GM12878 (cell line): Measurements from ENCODE around the gene CASS4. TPM values are rescaled to one million over a fixed set of nuclear protein-coding genes. Genes with fewer than 3 reads are reported as not detected.

Experiments used
- ATAC-seq: fragments of 200-7000 bp; cut with Tn5 transposase; 3 replicates; pipeline ENCODE4 v1.9.1; 2020; ENCODE audit warnings: mild to moderate bottlenecking, moderate library complexity
- BruUV-seq: library from RNA; stranded (reverse); fragments of 400-500 nt; replicated peaks from 2 replicates; lab custom pipeline; 2021; lab: Mats Ljungman, UMichigan
- CTCF ChIA-PET: fragments of 300-600 bp; sonication (Branson Sonifier 250); formaldehyde crosslinking; extraction: SDS; loops from one replicate; lab custom pipeline; 2021; ENCODE audit warnings: inconsistent platforms; lab: Yijun Ruan, JAX
- POLR2A ChIA-PET: fragments of 350-600 bp; formaldehyde crosslinking; extraction: SDS; loops from one replicate; lab custom pipeline; 2021; ENCODE audit warnings: inconsistent platforms; lab: Charles Lee
- RAD21 ChIA-PET: fragments of 300-600 bp; sonication (Branson Sonifier 250); formaldehyde crosslinking; loops from one replicate; lab custom pipeline; 2023; ENCODE audit warnings: antibody characterized with exemption; ENCODE audit not compliant: unreplicated experiment; lab: Charles Lee
- SMC1A ChIA-PET: fragments of 300-600 bp; sonication (Branson Sonifier 250); formaldehyde crosslinking; loops from one replicate; lab custom pipeline; 2023; ENCODE audit not compliant: unreplicated experiment, uncharacterized antibody; lab: Charles Lee
- DNase-seq: peaks from one replicate; pipeline ENCODE4 v3.0.0-alpha.2; 2011; ENCODE audit warnings: low read depth, low spot score
- FAIRE-seq: peaks from 3 replicates; lab custom pipeline; 2011; peaks lifted over from hg19 to GRCh38; lab: Jason Lieb, UNC
- H2AFZ ChIP-seq: 2 replicates; pipeline ENCODE4 v1.6.0; 2011; ENCODE audit warnings: low read depth, low read length, control low read depth; ENCODE audit not compliant: control insufficient read depth
- H3K27ac ChIP-seq: 2 replicates; pipeline ENCODE4 v1.5.1; 2011; ENCODE audit warnings: control low read depth; ENCODE audit not compliant: control insufficient read depth, insufficient read depth
- H3K27me3 ChIP-seq, 2 experiments: replicated peaks in 1 of 2; 2 replicates each; pipeline versions ENCODE4 v1.6.0 to v1.6.1; 2011; ENCODE audit warnings: low read length in 1 of 2; ENCODE audit not compliant: control insufficient read depth in 2 of 2, insufficient read depth in 2 of 2
- H3K36me3 ChIP-seq, 2 experiments: 2 replicates each; pipeline ENCODE4 v1.5.1; 2011; ENCODE audit warnings: low read length in 1 of 2; ENCODE audit not compliant: control insufficient read depth in 2 of 2, insufficient read depth in 2 of 2
- H3K4me1 ChIP-seq: 2 replicates; pipeline ENCODE4 v1.6.1; 2011; ENCODE audit warnings: mild to moderate bottlenecking, low read length, moderate library complexity, mixed read lengths; ENCODE audit not compliant: control insufficient read depth, insufficient read depth
- H3K4me2 ChIP-seq: 2 replicates; pipeline ENCODE4 v1.6.0; 2011; ENCODE audit warnings: control low read depth; ENCODE audit not compliant: control insufficient read depth, insufficient read depth
- H3K4me3 ChIP-seq: fragments of 200-600 bp; sonication (generic); 2 replicates; pipeline ENCODE4 v1.5.1; 2016
- H3K79me2 ChIP-seq: 2 replicates; pipeline ENCODE4 v1.6.0; 2011; ENCODE audit warnings: low read length; ENCODE audit not compliant: control insufficient read depth, insufficient read depth
- H3K9ac ChIP-seq: 2 replicates; pipeline ENCODE4 v1.8.0; 2011; ENCODE audit warnings: low read length, control low read depth, mixed read lengths; ENCODE audit not compliant: control insufficient read depth, insufficient read depth
- H3K9me3 ChIP-seq: replicated peaks from 3 replicates; pipeline ENCODE4 v1.5.1; 2011; ENCODE audit warnings: mild to moderate bottlenecking, low read length; ENCODE audit not compliant: control insufficient read depth, insufficient read depth
- H4K20me1 ChIP-seq: 2 replicates; pipeline ENCODE4 v1.6.0; 2011; ENCODE audit not compliant: control insufficient read depth, insufficient read depth
- ATF7 ChIP-seq: fragments of 450-650 bp; IDR thresholded peaks from 2 replicates; pipeline ENCODE4 v1.6.1; 2016; ENCODE audit warnings: low read depth, mild to moderate bottlenecking
- BMI1 ChIP-seq: fragments of 450-650 bp; IDR thresholded peaks from 2 replicates; pipeline ENCODE4 v1.6.1; 2016; ENCODE audit warnings: mild to moderate bottlenecking, moderate library complexity, borderline replicate concordance
- E4F1 ChIP-seq: fragments of 450-650 bp; IDR thresholded peaks from 2 replicates; pipeline ENCODE4 v1.6.1; 2018; ENCODE audit warnings: borderline replicate concordance, mild to moderate bottlenecking; ENCODE audit not compliant: partially characterized antibody
- FOS ChIP-seq: IDR thresholded peaks from 3 replicates; pipeline ENCODE4 v1.6.1; 2011; ENCODE audit warnings: borderline replicate concordance; ENCODE audit not compliant: insufficient read length; ENCODE audit errors: extremely low read depth
- IRF5 ChIP-seq: fragments of 450-650 bp; IDR thresholded peaks from 2 replicates; pipeline ENCODE4 v1.6.1; 2017; ENCODE audit warnings: borderline replicate concordance
- KLF5 ChIP-seq: fragments of 450-650 bp; IDR thresholded peaks from 2 replicates; pipeline ENCODE4 v1.6.1; 2014; ENCODE audit warnings: mild to moderate bottlenecking; ENCODE audit not compliant: partially characterized antibody
- MAX ChIP-seq: IDR thresholded peaks from 2 replicates; pipeline ENCODE4 v1.6.1; 2012; ENCODE audit warnings: low read depth, low read length, improper control_type of control experiment
- MXI1 ChIP-seq: fragments of 150-350 bp; IDR thresholded peaks from 2 replicates; pipeline ENCODE4 v1.6.1; 2011; ENCODE audit warnings: low read depth, mild to moderate bottlenecking, inconsistent platforms, low read length, improper control_type of control experiment
- NBN ChIP-seq: fragments of 450-650 bp; IDR thresholded peaks from 2 replicates; pipeline ENCODE4 v1.6.1; 2016
- NRF1 ChIP-seq: conservative IDR thresholded peaks from 2 replicates; pipeline ENCODE4 v1.6.1; 2011; ENCODE audit warnings: mild to moderate bottlenecking, low read depth, low read length, improper control_type of control experiment
- RAD21 ChIP-seq: IDR thresholded peaks from 2 replicates; pipeline ENCODE4 v1.6.1; 2011; ENCODE audit warnings: mild to moderate bottlenecking, low read depth, low read length, moderate library complexity; ENCODE audit not compliant: insufficient read depth
- RB1 ChIP-seq: fragments of 450-650 bp; formaldehyde crosslinking; IDR thresholded peaks from 2 replicates; pipeline ENCODE4 v1.6.1; 2017; ENCODE audit warnings: mild to moderate bottlenecking, borderline replicate concordance
- SMAD1 ChIP-seq: fragments of 450-650 bp; IDR thresholded peaks from 2 replicates; pipeline ENCODE4 v1.6.1; 2018; ENCODE audit warnings: mild to moderate bottlenecking, low read depth; ENCODE audit not compliant: partially characterized antibody
- SMAD5 ChIP-seq: IDR thresholded peaks from 2 replicates; pipeline ENCODE4 v1.6.1; 2016; ENCODE audit warnings: antibody characterized with exemption, low read depth
- TBL1XR1 ChIP-seq: IDR thresholded peaks from 2 replicates; pipeline ENCODE4 v1.6.1; 2012; ENCODE audit warnings: low read depth, low read length, improper control_type of control experiment
- TCF12 ChIP-seq: IDR thresholded peaks from 2 replicates; pipeline ENCODE4 v1.6.1; 2011; ENCODE audit warnings: low read depth, mild to moderate bottlenecking, low read length
- ZBED1 ChIP-seq: IDR thresholded peaks from 2 replicates; pipeline ENCODE4 v1.6.1; 2016; ENCODE audit warnings: borderline replicate concordance
- ZNF217 ChIP-seq: fragments of 450-650 bp; IDR thresholded peaks from 2 replicates; pipeline ENCODE4 v1.6.1; 2017; ENCODE audit warnings: antibody characterized with exemption, mild to moderate bottlenecking
- ZSCAN29 ChIP-seq: fragments of 450-650 bp; IDR thresholded peaks from 2 replicates; pipeline ENCODE4 v1.6.1; 2017; ENCODE audit warnings: mild to moderate bottlenecking, moderate library complexity
- WGBS: methylation state at CpG from one replicate; pipeline ENCODE4 v1.1.6; 2016; ENCODE audit warnings: low lambda C conversion rate; ENCODE audit not compliant: insufficient replicate concordance, insufficient coverage; ENCODE audit errors: missing lambda C conversion rate; 5-methylcytosine and 5-hydroxymethylcytosine counted together
- in situ Hi-C: fragments of 300-500 bp; cut with MboI; formaldehyde crosslinking; loops from 9 replicates; pipeline ENCODE4 v1.14.3; 2018; ENCODE audit warnings: mixed read lengths
- intact Hi-C: fragments of 100-400 bp; cut with micrococcal nuclease; formaldehyde crosslinking; loops from one replicate; pipeline ENCODE4 v1.14.2; 2022; ENCODE audit not compliant: unreplicated experiment
- polyA plus RNA-seq, 11 experiments: library from polyadenylated mRNA; depleted of rRNA in 4 of 11; unstranded in 6 of 11; stranded (reverse) in 5 of 11; fragments of >200 nt; fragmentation: Nextera tagmentation in 4 of 11; fragmentation: Illumina TruSeq in 1 of 11; extraction: Ambion mirVana in 4 of 11; extraction: Trizol in 1 of 11; gene quantifications; 1 replicate in 1 of 11; 2 replicates in 10 of 11; pipeline versions ENCODE4 v1.2.1 to v1.2.3, GENCODE V29; 2011 to 2016; ENCODE audit warnings: inconsistent platforms in 2 of 11, missing spikeins in 2 of 11, low read depth in 1 of 11
- total RNA-seq, 4 experiments: library from RNA; depleted of rRNA in 3 of 4; stranded (reverse); fragments of >200 nt in 3 of 4; fragmentation: Illumina TruSeq in 1 of 4; extraction: Trizol in 1 of 4; gene quantifications; 2 replicates each; pipeline versions ENCODE4 v1.2.1 to v1.2.3, GENCODE V29; 2013 to 2021

CASS4 gene
- total and polyA plus RNA-seq, 10 of the 15 experiments (the other 5 are each of a cell fraction or from before 2014, with no cell fraction given) = 0.04 to 0.24 (median 0.11) TPM; not detected in 1

- TF ChIP-seq BMI1 (no peak), RAD21 (no peak)
Measured at GRCh38 chr20:56426926-56427325, 14.9 kb downstream of the CASS4 start (continued).

GRCh38 chr20:56427797-56428196 is 15.7 kb downstream of the CASS4 start:
- Histone ChIP-seq H3K79me2 (no peaks in the 10 kb centered on the region), H3K4me2 (no peak overlapping the region), H3K27ac (no peak overlapping the region), H3K4me1 (peaks cover 12% of the 10 kb centered on the region), H4K20me1 (no peaks in the 10 kb centered on the region), H3K36me3 (no peaks in the 10 kb centered on the region), H2AFZ (no peak overlapping the region), H3K9ac (no peak overlapping the region)
- ATAC-seq (0 out of 3 replicates have a peak, but pooled peaks have one; percentile 26), FAIRE-seq (no peak)
- WGBS = 62% methylated on average over 4 of the region's 4 CpGs
- CTCF ChIA-PET = interaction anchor here (1.1 to 1.3 kb wide), 2 partner anchors 12 to 89 kb away, joined by 3 read pairs; no protein-coding TSS in a partner anchor
- intact Hi-C loops = no loop called here
- SMC1A ChIA-PET = interaction anchor here (0.7 to 2.0 kb wide), 4 partner anchors 9 to 22 kb away, joined by 3 to 6 read pairs (median 4); partner anchors contain the start of gene CASS4
- POLR2A ChIA-PET = no interaction called here
- RAD21 ChIA-PET = no interaction called here
- no TSS peak for BruUV-seq
- TF ChIP-seq ZNF217 (no peak), TCF12 (no peak), RB1 (no peak), ZBED1 (no peak), MAX (no peak), KLF5 (no peak), FOS (no peak), ATF7 (no peak), MXI1 (no peak), TBL1XR1 (no peak), SMAD1 (no peak), ZSCAN29 (no peak), BMI1 (no peak), E4F1 (no peak), SMAD5 (no peak), NBN (no peak), NRF1 (no peak), IRF5 (no peak)
- TF ChIP-seq, all 136 proteins: peak for 0
- DNase-seq = no peak
- no peaks in the 10 kb centered on the region for H3K9me3 ChIP-seq
- no peaks in the 10 kb centered on the region for H3K27me3 ChIP-seq
- no peak overlapping the region for H3K4me3 ChIP-seq
- in situ Hi-C loops = no loop called here
